HG02642 (cell line): ENCODE results near the gene FEN1.
A peak's percentile ranks its signal among the peaks of the same experiment; 100 is the strongest.

Experiments used
- ATAC-seq: cut with Tn5 transposase; IDR thresholded peaks from one replicate; pipeline ENCODE4 v1.9.1; 2021; ENCODE audit warnings: mild to moderate bottlenecking; ENCODE audit not compliant: unreplicated experiment, poor library complexity

Gene FEN1

DNA sequence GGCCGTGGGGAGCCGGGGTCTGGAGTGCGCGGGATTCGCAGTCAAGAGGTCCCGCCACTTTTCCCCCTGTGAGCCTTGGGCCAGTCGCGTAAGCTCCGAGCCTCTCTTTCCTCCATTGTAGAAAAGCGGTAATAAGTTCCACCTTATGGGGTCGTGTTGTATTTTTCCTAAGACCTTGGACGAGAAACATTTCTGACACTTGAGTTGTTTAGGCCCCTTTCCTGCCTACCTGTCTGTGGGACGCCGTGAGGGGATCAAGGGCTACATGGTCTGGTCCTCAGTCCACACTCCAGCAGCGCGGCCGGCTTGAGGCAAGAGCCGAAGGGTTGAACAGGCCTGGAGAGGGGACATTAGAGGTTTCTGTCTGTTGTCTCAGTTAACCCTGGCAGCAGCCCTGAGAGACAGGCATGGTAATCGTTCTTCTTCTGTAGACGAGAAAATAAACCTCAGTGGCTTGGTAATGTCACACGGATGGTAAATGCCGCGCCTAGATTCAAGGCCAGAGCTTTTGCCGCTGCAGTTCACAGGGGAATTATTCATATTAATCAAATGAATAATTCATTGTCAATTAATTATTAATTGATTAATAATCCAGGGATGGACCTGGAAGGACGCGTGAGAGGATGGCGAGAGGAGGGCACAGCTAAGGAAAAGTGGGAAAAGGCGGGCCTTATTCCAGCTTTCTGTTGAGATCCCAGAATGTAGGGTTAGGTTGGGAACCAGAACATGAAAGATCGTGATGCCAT is 545 bp downstream of the FEN1 start:
- ATAC-seq = no peak

DNA sequence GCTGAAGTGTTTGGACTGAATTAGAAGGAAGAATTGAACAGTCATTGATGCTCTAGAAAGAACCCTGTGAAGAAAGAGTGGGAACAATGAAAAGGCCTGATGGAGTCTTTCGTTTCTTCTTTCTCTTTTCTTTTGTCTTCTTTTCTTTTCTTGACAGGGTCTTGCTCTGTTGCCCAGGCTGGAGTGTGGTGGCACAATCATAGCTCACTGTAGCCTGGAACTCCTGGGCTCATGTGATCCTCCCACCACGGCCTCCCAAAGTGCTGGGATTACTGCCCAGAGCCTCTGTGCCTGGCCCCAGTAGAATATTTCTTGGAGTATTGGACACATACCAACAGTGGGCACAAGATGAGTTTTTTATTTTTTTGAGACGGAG is 1.1 kb downstream of the FEN1 start:
- no peak for ATAC-seq

DNA sequence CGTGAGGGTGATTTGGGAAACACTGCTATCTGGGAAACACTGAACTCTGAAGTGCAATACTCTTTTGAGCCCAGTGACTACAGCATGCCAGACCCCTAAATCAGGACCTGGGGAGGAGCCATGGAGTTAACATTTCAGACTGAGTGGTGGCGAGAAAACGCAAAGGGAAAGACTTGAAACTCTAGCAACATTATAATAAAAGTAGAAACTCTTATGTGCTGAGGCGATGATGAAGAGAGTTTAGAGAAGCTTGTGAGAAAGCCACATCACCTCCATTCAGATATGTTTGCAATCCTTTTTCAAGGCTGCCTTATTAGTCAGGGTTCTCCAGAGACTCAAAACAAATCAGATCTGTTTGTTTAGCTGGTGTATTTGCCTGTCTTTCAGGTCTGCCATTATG is 1.9 kb downstream of the FEN1 start:
- no peak for ATAC-seq

DNA sequence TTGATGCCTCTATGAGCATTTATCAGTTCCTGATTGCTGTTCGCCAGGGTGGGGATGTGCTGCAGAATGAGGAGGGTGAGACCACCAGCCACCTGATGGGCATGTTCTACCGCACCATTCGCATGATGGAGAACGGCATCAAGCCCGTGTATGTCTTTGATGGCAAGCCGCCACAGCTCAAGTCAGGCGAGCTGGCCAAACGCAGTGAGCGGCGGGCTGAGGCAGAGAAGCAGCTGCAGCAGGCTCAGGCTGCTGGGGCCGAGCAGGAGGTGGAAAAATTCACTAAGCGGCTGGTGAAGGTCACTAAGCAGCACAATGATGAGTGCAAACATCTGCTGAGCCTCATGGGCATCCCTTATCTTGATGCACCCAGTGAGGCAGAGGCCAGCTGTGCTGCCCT is 2.7 kb downstream of the FEN1 start:
- ATAC-seq = no peak

DNA sequence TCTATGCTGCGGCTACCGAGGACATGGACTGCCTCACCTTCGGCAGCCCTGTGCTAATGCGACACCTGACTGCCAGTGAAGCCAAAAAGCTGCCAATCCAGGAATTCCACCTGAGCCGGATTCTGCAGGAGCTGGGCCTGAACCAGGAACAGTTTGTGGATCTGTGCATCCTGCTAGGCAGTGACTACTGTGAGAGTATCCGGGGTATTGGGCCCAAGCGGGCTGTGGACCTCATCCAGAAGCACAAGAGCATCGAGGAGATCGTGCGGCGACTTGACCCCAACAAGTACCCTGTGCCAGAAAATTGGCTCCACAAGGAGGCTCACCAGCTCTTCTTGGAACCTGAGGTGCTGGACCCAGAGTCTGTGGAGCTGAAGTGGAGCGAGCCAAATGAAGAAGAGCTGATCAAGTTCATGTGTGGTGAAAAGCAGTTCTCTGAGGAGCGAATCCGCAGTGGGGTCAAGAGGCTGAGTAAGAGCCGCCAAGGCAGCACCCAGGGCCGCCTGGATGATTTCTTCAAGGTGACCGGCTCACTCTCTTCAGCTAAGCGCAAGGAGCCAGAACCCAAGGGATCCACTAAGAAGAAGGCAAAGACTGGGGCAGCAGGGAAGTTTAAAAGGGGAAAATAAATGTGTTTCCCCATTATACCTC is 3.3 kb downstream of the FEN1 start:
- ATAC-seq = no peak

DNA sequence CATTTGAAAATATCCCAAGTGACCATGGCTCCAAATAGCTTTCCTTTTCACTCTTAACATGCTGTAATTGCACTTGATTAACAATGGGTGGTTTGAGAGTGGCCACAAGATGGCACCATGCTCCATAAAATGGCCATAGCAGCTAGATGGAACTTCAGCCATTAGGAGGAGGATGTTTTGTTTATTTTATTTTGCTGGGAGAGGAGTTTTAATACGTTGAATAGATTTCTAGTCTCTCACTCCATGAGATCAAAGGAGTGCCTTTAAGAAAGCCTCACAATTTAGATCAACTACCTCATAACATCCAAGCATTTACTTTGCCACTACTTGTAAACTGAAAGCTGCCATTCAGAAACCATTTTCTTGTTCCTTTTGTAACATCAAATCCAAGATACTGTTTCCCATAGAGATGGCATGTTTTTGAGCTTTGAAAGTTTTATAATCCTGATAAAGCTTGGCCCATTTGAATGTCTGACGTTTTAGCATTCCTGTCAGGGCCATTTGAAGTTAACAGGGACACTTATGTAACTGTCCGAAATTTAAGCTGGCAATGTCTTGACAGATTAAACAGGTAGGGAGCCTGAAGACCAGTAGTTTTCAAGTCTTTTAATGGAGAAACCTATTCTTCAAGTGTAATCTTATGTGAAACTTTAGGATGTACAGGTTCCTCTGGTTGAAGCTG is 4.7 kb downstream of the FEN1 start:
- no peak for ATAC-seq

DNA sequence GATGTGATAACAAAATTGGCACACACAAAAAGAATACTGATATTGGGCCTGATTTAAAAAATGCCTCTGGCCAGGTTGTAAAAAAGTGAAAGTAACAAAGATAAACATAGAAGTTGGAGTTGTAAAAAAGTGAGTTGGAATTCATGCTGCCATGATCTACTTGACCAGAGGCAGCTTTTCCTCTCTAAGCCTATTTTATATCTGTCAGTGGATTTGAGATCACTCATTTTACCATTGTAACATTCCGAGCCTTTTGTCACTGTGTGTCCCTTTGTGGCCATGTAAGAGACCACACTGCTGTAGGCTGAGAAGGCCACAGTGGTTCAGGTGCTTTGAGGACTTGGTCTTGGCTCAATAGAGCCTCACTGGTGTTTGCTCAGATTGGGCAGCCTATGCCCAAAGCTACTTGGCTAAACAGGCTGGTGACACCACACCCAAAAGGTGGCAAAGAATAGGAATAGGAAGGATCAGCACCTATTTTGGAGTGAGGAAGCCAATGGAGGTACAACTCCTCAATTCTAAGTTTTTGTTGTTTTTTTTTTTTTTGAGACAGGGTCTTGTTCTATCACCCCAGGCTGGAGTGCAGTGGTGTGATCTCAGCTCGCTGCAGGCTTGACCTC is 7.1 kb downstream of the FEN1 start:
- ATAC-seq = no peak

DNA sequence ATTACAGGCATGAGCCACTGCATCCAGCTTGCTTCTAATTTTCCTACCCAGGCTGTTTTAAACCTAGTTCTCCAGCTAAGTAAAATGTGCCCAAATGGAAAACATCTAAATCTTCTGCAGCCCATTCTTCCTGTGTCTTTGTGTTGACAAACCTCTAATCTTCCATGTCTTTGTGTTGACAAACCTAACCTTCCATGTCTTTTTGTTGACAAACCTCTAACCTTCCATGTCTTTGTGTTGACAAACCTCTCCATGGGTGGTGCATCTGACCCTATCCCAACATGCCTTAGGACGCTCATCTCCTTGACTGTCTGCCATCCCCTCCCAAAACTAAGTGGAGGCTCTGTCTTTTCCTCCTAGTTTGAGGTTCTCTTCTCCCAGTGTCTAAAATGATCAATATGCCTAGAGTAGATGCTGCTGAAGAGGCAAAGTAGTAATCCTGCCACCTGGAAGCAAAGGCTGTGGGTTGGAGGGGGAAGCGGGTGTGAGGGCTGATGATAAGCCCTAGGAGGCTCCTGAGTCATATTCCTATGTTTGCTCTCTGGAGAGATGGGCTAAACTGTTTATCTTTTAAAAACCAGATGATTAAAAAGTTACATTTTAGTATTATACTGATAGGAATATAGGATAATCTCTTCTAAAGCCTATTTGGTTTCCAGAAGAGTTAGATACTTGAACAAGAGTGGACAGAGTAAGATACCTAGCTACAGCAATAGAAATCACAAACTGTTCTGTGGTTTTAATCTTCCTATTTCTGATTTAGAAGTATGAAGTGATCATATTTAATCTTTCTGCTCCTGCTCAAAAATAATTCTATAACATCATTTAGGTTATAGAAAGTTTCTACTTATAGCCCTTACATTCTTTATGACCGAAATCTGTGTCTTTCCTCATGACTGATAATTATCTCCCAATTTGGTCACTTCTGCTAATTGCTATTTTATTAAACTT is 7.9 kb downstream of the FEN1 start:
- no peak for ATAC-seq

DNA sequence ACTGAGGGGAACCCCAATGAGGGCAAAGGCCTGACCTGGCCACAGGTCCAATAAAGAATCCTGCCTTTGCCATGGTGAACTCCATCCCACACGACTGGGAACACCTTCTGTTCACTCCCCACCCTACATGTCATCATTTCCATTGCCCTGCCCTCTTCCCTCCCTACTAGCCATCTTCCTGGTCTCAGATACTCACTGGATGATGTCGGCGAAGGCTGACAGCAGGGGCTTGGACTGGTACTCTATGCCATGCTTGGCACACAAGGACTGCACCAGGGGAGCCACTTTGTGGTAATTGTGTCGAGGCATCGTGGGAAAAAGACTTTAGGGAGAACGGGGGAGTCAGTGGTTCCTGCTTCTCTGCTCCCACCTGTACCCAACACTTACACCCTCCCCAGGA is 9.9 kb downstream of the FEN1 start:
- no peak for ATAC-seq

DNA sequence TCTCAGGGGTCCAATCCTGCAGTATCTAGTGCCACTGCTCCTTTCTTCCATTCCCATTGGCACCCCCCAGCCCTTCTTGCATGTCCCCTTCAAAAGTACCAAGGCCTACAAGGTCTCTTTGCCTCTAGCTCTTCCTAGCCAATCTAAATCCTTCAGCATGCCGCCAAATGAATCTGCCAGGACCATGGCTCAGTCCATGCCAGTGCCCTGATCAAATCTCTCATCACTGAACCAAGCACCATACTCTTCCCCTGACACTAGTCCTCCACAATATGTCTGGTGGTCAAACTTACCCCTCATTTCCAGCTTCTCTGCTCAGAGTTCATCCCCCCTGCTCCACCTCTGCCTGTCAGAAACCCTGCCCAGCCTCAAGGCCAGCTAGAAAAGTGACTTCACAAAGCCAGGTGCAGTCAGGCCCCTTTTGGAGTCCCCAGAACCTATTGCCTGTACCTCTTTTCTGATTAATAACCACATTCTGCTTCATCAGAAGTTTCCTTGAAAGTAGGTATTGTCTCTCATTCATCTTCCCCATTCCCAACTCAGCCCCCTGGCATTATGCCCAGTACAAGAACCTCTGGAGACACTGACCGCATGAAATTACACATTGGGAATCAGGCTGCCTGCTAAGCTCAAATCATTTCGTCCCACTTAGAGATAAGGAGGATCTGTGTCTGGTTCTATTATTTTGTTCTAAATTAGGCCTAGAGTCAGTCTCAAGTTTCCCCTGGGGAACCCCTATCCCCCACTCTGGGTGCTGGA is 11.4 kb downstream of the FEN1 start:
- ATAC-seq = no peak

DNA sequence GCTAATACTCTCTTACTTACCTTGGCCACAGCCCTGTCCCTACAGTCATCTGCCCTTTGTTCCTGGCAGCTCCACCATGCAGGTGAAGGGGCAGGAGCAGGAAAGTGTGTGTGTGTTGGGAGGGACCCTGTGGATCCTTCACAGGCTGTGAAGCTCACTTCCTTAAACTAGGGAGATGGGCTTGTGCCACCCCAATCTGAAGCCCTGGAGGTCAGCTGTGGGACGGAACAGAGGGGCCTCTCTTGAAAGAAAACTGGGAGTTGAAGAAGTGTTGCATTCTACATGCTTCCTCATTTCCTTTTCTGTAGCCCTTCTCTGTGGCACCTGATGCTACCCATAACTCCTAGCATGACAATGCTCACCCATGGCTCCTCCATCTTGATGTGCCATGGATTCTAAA is 12.4 kb downstream of the FEN1 start:
- no peak for ATAC-seq

DNA sequence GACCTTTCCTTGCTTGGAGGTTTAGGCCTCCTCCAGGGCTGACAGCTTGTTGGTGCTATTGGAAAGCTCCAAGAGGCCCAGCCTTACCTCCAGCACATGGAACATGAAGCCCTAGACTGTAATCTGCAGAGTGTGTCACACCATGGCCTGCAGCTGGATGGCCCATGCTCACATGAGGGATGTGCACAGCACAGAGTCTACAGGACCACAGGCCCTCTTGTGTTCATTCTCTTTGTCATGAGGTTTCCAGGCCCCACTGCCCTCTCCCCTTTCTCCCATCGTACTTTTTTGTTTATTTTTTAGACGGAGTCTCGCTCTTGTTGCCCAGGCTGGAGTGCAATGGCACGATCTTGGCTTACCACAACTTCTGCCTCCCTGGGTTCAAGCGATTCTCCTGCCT is 14.1 kb downstream of the FEN1 start:
- ATAC-seq = no peak

DNA sequence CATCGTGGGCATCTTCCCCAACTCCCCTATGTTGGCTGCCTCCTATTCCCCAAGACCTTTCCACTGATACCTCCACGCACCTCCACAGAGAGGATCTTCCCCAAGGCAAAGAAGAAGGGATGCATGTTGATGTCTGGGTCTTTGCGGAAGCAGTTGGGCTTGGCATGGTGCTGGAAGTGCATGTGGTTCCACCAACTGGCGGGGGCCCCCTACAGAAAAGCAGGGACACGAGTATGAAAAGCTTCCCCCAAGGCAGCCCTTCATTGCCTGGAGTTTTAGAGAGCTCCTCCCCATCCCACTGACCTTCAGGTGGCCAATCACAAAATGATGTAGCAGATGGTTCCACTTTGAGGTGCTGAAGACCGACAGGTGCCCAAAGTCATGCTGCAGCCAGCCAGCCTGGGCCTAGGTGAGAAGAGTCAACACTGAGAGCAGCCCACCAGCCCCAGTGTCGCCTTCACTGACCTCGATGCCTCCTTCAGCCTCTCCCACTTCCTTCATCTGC is 18.0 kb downstream of the FEN1 start:
- no peak for ATAC-seq

DNA sequence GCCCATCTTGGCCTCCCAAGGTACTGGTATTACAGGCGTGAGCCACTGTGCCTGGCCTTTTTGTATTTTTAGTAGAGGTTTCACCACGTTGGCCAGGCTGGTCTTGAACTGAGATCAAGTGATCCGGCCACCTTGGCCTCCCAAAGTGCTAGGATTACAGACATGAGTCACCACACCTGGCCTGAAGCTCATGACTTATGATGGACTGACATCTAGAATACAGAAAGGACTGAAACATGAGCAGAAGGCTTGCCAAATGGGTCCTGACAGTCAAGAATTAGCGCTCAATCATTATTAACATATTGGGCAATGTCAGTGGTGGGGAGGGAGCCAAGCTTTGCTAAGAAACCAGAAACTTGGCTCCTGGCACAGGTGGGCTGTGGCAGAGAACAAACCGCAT is 19.1 kb downstream of the FEN1 start:
- no peak for ATAC-seq

DNA sequence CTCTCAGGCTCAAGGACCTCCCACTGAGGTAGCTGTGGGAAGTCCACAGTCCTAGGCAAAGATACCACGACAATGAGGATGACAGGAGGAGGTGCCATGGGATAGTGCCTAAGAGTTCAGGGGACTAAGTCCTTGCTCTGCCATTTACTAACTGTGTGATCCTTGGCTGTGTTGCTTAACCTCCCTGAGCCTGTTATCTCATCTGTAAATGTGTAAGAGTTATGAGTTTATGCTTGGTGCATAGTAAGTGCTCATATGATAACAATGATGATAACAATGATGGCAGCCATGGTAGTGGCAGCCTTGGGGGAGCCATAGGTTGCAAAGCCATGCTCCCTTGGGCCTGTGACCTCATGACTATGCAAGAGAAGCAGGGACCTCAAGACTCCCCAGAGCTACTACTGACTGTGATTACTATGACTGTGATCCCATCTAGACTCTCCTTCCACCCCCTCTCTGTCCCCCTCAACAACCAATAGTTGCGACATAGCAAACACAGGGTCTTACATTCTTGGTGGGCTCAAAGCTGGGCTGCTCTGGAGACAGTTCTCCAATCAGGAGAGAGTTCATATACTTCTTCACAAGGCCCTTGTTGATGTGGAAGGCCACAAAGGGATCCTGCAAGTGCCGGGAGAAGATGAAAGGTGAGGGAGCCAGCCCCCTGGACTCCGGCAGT is 20.2 kb downstream of the FEN1 start:
- ATAC-seq = no peak

DNA sequence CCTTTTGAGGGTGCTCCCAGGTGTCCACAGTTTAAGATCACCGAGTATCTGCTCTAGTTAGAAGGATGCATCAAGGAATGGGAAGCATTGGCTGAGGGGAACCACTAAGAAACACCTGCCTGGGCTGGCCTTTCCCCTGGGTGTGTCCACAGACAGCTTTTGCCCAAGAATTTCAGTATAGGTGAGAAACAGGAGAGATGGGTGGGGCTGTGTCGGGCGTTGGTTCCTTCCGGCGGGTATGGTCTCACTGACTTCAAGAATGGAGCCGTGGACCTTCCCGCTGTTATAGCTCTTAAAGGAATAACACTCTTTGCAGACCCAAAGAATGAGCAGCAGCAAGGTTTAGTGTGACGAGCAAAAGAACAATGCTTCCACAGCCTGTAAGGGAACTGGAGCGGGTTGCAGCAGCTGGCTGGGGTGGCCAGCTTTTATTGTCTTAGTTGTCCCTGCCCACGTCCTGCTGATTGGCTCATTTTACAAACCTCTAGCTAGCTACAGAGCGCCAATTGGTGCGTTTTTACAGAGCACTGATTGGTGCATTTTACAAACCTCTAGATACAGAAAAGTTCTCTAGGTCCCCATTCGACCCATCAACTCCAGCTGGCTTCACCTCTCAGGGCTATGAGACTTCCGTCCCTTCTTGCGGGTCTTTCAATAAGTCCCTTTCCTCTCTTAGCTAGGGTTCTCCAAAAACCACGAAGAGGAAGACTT is 21.7 kb downstream of the FEN1 start:
- no peak for ATAC-seq

DNA sequence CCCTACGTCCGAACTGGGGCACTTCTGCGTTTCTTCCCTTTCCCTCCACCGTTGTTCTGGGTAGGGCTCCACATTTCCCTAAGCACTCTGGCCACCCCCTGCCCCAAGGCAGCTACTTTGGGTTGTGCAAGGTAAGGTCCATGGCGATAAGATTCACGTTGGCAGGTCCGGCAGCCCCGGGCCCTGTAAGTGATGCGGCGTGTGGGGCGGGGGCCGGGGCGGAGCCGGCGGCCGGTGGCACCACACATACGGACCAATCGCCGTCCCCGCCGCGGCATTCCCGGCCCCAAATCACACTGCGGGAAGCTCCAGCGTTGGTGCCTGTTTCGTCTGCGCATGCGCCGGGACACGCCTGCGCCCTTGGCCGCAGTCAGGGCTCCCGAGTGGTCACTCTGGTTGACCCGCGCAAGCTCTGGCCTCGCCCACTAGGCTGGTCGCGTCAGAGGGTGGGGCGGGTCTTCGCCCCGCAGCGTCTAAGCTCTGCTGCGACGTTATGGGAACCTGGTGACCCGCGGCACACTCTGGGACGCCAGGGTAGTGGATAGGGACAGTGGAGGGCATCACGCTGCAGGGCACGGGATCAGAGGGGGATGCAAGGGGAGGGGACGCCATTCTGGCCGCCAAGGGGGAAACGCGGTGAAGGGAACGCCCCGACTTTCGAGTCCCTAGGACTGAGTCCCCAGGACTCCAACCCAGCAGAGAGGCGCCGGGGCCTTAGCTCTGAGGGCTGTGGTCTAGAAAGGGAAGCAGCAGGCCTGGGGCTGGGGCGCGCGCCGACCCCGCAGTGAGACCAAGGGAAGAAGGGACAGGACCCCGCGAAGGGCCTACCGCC is 22.5 kb downstream of the FEN1 start:
- ATAC-seq = peak; percentile 57
